GM20431 (cell line): Measurements from ENCODE around the gene SHISA2.

Experiments
- in situ Hi-C: fragments of 300-500 bp; cut with MseI, MboI; formaldehyde crosslinking; loops from one replicate; pipeline ENCODE4 v1.15.0; 2020; ENCODE audit warnings: low sequenced_read_pairs; ENCODE audit not compliant: unreplicated experiment

SHISA2 gene

DNA sequence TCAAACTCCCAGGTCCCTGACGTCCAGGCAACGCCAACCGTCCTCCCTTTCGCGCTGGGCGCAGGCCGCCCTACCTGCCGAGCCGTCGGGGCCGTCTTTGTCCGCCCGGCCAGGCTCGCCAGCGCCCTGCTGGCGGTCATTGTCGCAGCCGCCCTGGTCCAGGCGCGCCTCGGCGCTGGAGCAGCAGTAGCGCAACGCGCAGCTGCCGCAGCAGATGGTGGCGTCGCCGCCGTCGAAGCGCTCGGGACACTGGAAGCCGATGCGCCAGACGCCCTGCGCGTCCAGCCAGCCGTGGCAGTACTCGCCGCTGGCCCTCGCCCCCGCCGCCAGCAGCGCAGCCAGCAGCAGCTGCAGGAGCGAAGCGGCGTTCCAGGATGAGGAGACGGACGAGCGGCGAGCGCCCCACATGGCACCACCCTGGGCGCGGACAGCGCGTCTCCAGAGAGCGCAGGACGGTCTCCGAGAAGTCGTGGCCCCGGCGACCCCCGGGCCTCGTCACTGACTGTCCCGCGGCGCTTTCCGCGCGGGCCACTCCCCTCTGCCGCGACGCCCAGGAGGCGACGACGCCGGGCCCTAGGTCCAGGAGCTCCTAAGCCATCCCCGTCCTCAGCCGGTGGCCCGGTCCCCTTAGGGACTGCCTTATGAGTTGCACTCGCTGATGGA is 1.1 kb downstream of the SHISA2 start:
- in situ Hi-C loops, result no loop called here

DNA sequence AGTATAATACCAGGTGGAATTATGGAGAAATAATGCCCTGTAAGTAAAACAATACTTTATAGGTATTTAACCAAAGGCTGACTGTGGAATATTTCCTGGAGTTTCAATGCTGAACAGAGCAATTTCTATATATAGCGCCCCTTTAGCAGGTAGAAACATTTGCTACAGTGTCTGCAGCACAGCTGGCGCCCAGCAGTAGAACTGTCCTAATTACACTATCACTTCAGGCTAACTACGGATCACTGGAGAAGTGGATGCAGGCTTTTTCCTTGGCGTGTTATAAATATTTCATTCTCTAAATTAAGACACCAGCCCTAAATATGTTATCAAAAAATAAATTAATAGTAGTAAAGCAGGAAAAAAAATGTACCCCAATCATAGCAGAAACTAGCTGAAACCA is 3.1 kb downstream of the SHISA2 start:
- in situ Hi-C loops, result no loop called here

DNA sequence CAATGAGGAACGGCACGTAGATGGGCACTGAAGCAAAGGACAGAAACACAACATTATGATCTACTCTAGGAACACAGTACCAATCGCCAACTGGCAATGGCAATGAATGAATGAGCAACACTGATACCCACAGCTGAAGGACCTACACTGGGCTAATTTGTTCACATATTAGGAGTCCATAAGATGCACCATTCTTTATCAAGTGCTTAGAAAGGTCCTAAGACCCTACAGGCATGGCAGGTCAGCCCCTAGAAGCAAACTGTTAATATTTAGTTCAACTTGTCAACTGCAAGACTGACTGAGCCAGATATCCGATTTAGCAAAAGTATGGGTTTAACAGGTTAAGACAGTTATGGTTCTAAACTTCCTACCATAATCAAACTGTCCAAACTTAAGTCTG is 4.8 kb downstream of the SHISA2 start:
- in situ Hi-C loops, result no loop called here

DNA sequence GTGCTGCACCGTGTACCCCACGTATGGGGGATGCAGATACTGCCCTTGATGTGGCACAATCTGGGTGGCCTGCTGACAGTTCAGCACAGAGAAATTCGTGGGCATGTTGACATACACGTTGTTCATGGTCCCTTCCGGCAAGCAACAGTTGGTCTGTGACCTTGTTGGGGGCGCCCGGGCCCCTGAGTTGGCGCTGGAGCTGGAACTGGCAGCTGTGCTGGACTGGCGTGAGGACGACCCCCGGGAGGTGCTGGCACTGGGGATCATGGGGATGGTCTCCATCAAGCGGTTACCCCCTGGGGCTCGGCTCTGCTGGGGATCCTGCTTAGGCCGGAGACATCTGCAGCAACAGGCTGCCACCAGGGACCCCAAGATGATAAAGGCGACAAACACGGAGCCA is 5.2 kb downstream of the SHISA2 start:
- in situ Hi-C loops, result no loop called here

DNA sequence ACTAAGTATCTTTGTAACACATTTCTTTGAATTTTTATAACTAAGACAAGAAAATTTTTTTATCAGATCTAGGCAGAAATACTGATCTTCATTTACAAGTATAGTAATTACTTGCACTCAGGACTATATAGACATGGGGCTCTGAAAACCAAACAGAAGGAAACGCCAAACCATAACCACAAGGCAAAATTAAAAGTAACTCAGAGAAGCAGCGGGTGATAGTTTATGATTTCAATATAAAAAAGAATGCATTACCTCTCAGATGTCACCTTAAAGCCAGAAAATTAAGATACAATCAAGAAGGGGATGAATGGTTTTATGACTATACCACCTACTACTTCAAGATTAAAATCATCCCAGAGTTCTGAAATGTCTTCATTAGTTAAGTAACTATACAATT is 6.7 kb downstream of the SHISA2 start:
- in situ Hi-C loops, result no loop called here

DNA sequence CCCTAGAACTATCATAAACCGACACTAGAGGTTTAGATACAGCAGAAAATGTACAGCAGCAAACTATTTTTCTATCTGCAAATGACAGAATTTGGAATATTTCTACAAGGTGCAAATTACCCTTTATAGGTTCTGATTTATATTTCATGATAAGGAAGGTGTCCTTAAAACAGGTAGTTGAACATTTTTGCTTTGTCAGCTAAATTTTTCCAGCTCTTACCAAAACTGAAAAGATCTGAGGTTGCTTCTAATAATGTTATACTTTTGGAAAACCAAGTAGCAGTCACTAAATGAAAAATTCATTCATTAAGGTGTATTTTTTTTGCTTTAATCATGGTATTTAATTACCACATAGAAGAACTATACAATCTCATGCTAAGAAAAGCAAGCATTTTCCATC is 9.0 kb downstream of the SHISA2 start:
- in situ Hi-C loops, result no loop called here

DNA sequence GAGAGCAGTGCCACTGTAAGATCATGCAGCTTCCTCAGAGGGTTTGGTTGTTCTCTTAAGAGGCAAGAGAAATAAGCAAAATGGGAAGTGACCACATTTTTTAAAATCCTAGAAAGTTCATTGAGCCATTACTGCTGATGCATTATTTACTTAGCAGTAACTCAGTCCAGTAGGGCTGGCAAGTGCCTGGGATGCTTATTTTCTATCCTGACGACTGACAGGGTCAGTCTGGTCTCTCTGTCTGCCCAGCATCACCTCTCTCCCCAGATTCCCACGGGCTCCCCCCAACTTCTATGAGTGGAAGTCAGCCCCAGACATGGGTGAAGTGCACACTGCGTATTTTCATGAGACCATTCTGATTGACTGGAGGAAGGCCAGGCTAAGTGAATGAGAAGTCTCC is 10.4 kb downstream of the SHISA2 start:
- in situ Hi-C loops, result no loop called here

DNA sequence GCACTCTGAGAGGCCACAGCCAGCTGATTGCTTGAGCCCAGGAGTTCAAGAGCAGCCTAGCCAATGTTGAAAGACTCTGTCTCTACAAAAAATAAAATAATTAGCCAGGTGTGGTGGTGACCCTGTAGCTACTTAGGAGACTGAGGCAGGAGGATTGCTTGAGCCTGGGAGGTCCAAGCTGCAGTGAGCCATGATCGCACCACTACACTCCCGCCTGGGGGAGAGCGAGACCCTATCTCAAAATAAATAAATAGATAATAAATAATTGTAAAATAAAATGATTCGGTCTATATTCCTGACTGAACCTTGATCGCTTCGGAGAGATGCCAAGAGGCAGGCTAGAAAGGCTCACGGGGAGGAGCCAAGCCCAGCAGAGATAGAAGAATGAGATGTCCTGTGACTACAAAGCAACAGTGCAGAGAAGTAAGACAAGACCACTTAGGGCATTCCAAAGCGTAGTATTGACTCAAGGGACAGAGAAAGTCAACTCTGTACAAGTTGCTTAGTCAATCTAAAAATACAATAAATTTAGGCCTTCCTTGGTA is 12.8 kb downstream of the SHISA2 start:
- in situ Hi-C loops, result no loop called here

DNA sequence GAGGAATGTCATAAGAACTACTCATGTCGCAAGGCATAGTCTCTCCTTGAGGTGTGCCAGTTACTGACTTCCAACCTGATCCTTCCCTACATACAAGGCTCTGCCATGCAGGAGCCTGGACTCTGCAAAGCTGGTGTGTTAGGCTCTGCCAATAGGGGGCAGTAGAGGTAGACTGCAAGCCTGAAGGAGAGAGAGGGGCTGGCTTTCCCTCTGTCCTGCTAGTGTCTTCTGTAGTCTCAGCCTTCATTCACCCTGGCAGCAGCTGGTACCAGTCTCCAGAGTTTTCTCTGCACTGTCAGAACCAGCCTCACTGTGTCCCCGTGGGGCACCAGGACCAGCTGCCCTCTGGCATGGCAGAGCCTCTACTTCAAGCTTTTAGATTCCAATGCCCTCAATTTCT is 14.5 kb downstream of the SHISA2 start:
- in situ Hi-C loops, result no loop called here

DNA sequence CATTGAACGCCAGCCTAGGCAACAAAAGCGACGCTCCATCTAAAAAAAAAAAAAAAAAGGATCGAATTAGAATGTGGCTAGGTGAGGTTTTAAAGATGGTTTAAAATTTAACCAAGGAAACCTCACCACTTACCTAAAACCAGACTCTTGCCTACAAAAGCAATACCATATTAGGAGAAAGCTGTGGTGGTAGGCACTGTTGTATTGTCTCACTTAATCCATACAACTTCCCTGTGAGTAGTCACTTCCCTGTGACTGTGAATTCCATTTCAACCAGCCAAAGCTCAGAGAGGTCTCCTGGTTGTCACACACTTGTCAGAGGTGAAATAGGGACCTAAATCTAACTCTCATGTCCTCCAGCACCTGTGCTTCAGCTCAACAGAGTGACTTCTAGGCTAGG is 15.4 kb downstream of the SHISA2 start:
- in situ Hi-C loops, result no loop called here

DNA sequence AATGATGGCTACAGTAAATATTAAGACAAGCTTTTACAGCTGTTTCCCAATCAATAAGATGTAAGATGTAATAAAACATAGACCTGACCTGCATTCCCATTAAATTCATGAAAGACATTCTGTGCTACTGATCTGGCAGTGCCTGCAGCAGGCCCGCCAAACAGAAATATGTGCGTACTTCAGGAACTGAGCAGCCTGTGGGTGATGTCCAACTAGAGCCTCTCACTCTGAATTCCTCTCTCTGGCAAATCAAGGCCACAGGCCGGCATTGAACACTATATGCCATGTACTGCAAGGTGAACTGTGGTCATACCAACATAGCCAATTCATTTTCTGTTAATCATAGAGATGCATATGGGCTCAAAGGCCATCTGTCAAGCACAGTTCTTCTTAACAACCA is 17.8 kb downstream of the SHISA2 start:
- in situ Hi-C loops, result no loop called here

DNA sequence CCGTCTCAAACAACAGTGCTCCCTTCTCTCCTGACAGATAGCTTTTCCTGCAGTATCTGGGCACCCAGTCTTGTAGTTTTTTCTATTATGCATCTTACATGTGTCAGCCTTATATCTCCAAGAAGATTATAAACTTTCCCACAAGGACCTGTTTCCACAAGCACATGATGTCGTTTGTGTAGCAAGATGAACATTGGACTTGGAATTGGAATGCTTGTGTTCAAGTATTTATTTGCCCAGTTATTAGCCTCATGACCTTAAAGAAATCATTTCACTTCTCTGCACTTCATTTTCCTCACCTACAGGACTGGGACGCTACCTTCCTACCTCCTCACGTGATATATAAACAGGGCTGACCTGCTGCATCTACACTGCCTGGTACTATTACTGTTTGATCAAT is 21.5 kb downstream of the SHISA2 start:
- in situ Hi-C loops, result no loop called here

DNA sequence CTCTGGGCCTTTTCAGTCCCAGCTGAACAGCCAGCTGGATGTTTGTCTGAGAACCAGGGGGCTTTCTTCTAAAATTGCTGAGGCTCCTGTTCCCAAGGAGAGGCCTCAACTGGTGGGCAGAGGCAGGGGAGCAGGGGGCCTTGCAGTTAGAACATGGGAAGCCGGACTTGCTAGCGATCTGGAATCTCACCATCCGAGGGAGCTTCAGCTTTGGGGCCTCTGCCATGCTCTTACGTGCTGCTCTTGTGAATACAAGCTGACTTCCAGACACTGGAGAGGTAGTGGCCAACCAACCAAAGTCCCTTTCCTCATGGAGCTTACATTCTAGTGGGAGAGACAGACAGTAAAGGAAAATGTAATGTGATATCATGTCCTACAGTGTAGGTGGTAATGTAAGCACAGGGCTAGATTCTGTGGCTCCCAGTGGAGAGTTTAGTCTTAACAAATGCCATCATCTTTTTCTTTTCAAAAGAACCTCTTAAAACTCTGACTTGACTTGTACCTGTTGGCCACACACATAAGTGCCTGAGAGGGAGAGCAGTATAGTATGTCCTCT is 22.2 kb downstream of the SHISA2 start:
- in situ Hi-C loops, result no loop called here

DNA sequence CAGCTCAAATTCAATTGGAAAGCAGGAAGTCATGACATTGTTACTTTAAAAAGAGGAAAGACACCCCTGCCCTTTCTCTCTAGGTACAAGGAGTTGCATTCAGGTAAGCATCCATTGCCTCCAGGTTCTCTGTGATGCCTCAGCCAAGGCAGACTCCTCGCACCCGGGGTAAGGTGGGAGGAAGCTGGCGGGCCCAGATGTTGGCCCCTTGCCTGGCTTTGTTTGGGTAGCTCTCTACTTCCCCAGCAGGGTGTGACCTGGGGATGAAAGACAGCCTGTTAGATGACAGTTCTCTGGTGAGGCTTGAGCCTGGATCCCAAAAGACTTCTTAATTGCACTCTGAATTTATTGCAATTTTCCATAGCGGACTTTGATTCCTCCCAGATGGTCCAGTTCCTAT is 25.6 kb downstream of the SHISA2 start:
- in situ Hi-C loops, result no loop called here

DNA sequence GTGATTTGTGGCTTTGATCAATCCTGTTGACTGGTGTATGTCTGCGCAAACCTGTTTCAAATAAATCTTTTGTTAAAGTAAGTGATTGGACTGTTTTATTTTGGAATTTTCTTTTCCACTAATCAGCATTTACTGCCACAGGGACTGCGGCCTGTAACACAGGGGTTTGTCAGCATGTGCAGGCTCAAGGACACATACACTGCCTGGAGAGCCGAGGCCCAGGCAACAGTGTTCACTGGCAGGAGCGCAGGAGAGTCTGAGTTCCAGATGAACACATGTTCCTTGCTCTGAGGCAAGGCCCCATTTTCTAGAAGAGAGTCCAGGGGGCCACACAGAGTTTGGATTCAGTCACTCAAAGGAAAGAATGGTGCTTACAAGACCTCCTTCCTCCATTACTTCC is 26.0 kb downstream of the SHISA2 start:
- in situ Hi-C loops, result no loop called here

DNA sequence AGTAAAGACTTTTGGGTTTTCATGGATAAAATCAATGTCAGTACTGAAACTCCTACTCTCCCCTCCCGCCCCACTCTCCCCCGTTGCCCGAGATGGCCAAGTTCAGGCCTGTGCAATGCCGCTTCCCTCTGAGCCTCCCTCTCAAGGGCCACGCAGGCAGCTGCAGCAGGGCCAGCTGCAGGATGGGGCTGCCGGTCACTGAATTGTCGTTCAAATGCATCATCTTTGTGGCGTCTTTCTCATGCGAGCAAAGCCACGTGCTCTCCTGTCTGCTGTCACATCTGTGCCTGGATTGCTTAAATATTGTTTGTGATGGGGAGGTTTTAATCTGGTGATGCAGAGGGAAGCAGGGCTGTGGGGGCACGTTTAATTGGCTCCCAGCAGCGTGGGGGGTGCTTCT is 26.6 kb downstream of the SHISA2 start:
- in situ Hi-C loops, result no loop called here

DNA sequence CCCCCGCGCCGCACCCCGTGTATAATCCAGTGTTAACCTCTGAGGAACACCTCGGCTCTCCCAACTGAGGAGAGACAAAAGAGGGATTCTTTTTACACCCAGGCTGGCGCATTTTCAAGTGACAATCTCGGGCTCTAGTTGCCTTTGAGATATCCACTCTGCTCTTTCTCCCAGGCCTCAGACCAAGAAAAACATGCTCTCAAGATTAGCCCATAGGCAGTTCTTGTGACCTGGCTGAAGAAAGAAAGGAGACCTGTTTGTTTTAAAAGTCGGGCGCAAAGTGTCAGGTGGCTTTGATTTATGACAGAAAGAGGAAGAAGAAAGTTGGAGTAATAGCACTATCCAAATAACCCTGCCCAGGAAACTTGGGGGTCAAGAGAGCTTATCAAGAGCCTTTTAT is 27.3 kb downstream of the SHISA2 start:
- in situ Hi-C loops, result loop anchor here (25.0 kb wide), 1 partner anchor 112 kb away; no protein-coding TSS in a partner anchor

DNA sequence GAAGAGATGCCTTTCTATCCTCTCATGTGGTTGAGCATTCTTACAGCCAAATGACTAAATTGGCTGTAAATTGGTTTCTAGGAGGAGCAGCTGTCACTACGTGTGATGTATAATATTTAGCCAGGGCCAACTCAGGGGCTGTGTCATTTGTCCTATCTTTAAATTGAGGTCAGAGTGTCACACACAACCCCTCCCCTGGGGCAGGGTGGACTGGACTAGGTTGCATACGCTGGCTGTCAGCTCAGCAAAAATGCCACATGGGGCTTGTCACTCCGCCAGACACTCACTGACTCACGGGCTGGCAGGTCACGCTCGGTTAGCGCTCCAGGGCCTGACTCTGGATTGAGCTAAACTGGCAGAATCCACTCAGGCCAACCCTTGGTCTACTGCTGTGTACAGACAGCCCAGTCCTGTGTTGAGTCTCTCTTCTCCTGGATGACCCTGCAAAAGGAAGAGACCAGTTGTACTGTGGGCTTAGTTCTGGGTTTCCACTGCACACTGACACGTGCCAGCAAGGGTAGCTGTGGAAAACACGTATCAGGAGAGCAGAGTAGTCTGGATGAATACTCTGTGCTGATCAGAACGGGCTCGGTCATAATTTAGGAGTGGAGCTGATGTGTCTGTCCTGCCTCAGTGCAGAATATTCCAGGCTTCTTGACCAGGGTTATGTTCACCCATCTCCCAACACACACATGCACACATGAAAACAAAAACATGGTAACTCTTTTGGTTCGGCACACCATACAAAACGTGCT is 29.1 kb downstream of the SHISA2 start:
- in situ Hi-C loops, result loop anchor here (25.0 kb wide), 1 partner anchor 110 kb away; no protein-coding TSS in a partner anchor

DNA sequence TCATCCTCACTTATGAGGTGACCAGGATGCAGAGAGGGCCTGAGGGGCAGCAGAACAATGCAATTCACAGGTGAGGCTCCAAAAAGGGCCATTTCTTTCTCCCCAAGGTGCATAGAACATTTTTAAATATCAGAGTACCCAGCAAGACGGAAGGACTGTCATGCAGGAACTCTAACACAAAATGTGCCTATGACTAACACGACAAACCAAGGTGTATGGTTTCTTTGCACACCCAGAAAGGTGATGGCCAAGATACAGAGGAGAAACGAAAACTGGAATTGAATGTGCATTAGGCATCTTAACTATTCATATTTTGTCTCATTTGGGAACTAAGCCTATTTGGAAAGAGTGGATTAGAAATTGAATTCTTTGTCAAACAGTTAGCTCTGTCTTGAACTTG is 29.9 kb downstream of the SHISA2 start:
- in situ Hi-C loops, result loop anchor here (25.0 kb wide), 1 partner anchor 110 kb away; no protein-coding TSS in a partner anchor

DNA sequence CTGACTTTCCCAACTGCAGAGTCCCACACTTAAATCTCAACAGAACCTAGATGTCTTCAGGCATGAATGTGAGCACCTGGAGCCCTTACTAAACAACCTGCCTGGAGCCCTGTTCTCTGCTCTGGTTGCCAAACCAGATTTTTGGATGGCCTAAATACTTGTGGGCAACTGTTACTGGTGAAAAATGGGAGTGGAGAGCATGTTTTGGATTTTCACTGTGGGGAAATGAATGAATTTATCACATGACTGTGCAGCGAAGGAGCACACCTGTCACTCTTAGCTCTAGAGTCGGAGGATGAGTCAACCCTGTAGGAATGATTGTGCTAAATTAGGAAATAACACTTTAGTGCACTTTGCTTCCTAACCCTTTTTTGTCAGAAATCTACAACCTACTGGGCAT is 30.3 kb downstream of the SHISA2 start:
- in situ Hi-C loops, result loop anchor here (25.0 kb wide), 1 partner anchor 109 kb away; no protein-coding TSS in a partner anchor

DNA sequence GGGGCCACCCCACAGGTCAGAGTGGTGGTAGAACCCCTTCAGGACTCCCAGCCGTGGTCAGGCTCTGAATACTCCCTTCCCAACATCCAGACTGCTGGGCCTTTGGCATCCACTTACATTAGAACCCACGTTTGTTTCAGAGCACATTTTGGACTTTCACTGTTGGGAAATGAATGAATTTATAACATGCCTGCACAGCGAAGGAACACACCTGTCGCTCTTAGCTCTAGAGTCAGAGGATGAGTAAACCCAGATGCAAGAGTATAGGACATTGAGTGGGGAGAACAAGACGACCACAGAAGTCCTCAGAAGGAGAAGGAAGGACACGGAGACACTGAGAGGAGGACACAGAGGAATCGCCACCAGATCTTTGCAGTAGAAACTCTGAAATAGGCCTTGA is 30.9 kb downstream of the SHISA2 start:
- in situ Hi-C loops, result loop anchor here (25.0 kb wide), 1 partner anchor 109 kb away; no protein-coding TSS in a partner anchor
